GM23248 (cell line): ENCODE measurements around the gene DTX2.
"Not testable (repeated sequence)": the region's sequence is repeated elsewhere in the genome, so short reads cannot be mapped to it uniquely, and the experiment has no call there.

Experiments
- EZH2 ChIP-seq: fragments of 200-600 bp; sonication (generic); IDR thresholded peaks from 2 replicates; pipeline ENCODE4 v1.6.1; 2018; ENCODE audit warnings: antibody characterized with exemption, mild to moderate bottlenecking; ENCODE audit not compliant: insufficient read depth, poor library complexity, severe bottlenecking
- EZH2phosphoT487 ChIP-seq: fragments of 200-600 bp; sonication (generic); IDR thresholded peaks from 2 replicates; pipeline ENCODE4 v1.6.1; 2018; ENCODE audit warnings: antibody characterized with exemption, moderate library complexity, mild to moderate bottlenecking, low read depth; ENCODE audit not compliant: insufficient read depth

DNA sequence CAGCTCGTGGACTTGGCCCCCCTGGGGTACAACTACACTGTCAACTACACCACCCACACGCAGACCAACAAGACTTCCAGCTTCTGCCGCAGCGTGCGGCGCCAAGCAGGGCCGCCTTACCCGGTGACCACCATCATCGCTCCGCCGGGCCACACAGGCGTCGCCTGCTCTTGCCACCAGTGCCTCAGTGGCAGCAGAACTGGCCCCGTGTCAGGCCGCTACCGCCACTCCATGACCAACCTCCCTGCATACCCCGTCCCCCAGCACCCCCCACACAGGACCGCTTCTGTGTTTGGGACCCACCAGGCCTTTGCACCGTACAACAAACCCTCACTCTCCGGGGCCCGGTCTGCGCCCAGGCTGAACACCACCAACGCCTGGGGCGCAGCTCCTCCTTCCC is 21.2 kb downstream of the DTX2 start:
- TF ChIP-seq EZH2, EZH2phosphoT487: not testable (repeated sequence)
